ENCODE results near the gene MRPS18A. TPM values are rescaled to one million over a fixed set of nuclear protein-coding genes. Genes with fewer than 3 reads are reported as not detected.

Gene MRPS18A
- total and polyA plus RNA-seq, 9 of the 15 experiments (the other 6 are each of a cell fraction or from before 2014, with no cell fraction given), result 87.5 to 243 (median 125) TPM

DNA sequence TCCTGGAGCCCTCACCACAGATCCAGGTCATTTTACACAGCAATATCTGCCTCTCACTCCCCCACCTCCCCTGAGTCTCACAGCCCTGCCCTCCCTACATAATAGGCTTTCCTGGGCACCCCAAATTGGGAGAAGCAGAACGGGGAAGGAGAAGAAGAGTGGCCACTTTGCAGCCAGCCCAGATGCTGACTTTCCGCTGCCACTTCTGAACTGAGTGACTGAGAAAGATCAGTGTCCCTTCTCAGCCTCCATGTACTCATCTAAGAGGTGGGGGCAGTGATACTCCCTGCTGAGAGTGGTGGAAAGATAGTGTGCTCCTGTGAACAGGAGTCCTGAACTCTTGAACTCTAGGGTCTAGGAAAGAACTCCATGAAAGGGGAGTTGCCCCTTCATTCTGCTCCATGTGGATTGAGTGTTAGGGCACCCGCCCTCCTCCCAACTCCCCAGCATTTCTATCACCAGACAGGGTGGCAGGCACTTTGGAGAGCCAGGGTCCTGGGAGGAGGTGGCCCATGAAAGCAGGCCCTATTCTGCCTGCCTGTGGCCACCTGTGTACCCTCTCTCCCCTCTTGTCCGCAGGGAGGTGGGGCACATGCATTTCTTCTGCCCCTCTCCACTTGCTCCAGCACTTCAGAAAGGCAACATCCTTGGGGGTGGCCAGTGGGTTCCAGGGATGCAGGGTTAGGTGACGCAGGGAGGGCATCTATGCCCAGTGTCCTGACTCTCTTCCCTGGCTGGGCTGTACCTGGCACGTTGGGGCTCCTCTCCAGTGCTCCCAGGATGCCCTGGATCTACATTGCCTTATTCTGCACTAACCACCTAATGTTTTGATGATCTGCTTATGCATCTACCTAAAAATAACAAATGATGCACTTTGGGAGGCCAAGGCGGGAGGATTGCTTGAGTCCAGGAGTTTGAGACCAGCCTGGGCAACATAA, 38.3 kb upstream of the MRPS18A start (continued):
- TF ChIP-seq, protein P1, sequence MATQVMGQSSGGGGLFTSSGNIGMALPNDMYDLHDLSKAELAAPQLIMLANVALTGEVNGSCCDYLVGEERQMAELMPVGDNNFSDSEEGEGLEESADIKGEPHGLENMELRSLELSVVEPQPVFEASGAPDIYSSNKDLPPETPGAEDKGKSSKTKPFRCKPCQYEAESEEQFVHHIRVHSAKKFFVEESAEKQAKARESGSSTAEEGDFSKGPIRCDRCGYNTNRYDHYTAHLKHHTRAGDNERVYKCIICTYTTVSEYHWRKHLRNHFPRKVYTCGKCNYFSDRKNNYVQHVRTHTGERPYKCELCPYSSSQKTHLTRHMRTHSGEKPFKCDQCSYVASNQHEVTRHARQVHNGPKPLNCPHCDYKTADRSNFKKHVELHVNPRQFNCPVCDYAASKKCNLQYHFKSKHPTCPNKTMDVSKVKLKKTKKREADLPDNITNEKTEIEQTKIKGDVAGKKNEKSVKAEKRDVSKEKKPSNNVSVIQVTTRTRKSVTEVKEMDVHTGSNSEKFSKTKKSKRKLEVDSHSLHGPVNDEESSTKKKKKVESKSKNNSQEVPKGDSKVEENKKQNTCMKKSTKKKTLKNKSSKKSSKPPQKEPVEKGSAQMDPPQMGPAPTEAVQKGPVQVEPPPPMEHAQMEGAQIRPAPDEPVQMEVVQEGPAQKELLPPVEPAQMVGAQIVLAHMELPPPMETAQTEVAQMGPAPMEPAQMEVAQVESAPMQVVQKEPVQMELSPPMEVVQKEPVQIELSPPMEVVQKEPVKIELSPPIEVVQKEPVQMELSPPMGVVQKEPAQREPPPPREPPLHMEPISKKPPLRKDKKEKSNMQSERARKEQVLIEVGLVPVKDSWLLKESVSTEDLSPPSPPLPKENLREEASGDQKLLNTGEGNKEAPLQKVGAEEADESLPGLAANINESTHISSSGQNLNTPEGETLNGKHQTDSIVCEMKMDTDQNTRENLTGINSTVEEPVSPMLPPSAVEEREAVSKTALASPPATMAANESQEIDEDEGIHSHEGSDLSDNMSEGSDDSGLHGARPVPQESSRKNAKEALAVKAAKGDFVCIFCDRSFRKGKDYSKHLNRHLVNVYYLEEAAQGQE (IDR thresholded peaks at IDR 0.05; ENCODE audit: borderline replicate concordance), result no peak
- TF ChIP-seq, protein P1 (CRISPR knock-in tag; IDR thresholded peaks at IDR 0.05; ENCODE audit: low read depth), result no peak
- TF ChIP-seq, protein P2, sequence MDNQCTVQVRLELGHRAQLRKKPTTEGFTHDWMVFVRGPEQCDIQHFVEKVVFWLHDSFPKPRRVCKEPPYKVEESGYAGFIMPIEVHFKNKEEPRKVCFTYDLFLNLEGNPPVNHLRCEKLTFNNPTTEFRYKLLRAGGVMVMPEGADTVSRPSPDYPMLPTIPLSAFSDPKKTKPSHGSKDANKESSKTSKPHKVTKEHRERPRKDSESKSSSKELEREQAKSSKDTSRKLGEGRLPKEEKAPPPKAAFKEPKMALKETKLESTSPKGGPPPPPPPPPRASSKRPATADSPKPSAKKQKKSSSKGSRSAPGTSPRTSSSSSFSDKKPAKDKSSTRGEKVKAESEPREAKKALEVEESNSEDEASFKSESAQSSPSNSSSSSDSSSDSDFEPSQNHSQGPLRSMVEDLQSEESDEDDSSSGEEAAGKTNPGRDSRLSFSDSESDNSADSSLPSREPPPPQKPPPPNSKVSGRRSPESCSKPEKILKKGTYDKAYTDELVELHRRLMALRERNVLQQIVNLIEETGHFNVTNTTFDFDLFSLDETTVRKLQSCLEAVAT (IDR thresholded peaks at IDR 0.05), result no peak
- TF ChIP-seq, protein P3, sequence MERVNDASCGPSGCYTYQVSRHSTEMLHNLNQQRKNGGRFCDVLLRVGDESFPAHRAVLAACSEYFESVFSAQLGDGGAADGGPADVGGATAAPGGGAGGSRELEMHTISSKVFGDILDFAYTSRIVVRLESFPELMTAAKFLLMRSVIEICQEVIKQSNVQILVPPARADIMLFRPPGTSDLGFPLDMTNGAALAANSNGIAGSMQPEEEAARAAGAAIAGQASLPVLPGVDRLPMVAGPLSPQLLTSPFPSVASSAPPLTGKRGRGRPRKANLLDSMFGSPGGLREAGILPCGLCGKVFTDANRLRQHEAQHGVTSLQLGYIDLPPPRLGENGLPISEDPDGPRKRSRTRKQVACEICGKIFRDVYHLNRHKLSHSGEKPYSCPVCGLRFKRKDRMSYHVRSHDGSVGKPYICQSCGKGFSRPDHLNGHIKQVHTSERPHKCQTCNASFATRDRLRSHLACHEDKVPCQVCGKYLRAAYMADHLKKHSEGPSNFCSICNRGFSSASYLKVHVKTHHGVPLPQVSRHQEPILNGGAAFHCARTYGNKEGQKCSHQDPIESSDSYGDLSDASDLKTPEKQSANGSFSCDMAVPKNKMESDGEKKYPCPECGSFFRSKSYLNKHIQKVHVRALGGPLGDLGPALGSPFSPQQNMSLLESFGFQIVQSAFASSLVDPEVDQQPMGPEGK (CRISPR knock-in tag; IDR thresholded peaks at IDR 0.05; ENCODE audit: borderline replicate concordance), result 0 out of 2 replicates have a peak, but pooled peaks have one; percentile 48
- 0 out of 2 replicates have a peak, but pooled peaks have one; percentile 10 for TF ChIP-seq ZNF589 (CRISPR knock-in tag; IDR thresholded peaks at IDR 0.05; ENCODE audit: low read depth)
- peak; percentile 29; the same call in 1 of the 2 replicates for TF ChIP-seq ZNF830 (CRISPR knock-in tag; IDR thresholded peaks at IDR 0.05)
- TF ChIP-seq TCF7L2 (IDR thresholded peaks at IDR 0.05; ENCODE audit: low read depth, low read length), result no peak
- TF ChIP-seq ETV6 (IDR thresholded peaks at IDR 0.05; ENCODE audit: borderline replicate concordance in 1 of 2, low read depth in 2 of 2, low read length in 1 of 2), result 0 out of 4 replicates have a peak, but pooled peaks of 1 of the 2 experiments have one; percentile 6
- no peak for TF ChIP-seq ETV6 (CRISPR knock-in tag; IDR thresholded peaks at IDR 0.05; ENCODE audit: borderline replicate concordance)
